Measurements from ENCODE around the gene MRPL21.

GRCh38 chr11:68844376-68844775 is 59.3 kb downstream of the MRPL21 start:
- TF ChIP-seq CTCF (IDR thresholded peaks at IDR 0.05) (no peak), POLR2AphosphoS5 (IDR thresholded peaks at IDR 0.05; ENCODE audit: insufficient read depth in 1 of 2, low read depth in 1 of 2) (no peak), POLR2A (IDR thresholded peaks at IDR 0.05) (no peak)

Measured in vagina (tissue), 2 donors.